Frontal cortex (tissue), 4 donors: ENCODE results near the gene RBM45. TPM values are rescaled to one million over a fixed set of nuclear protein-coding genes. Genes with fewer than 3 reads are reported as not detected.
"Not testable (repeated sequence)": the region's sequence is repeated elsewhere in the genome, so short reads cannot be mapped to it uniquely, and the experiment has no call there.

ENCODE experiments used
- DNase-seq, 2 donors: peaks; one replicate each; pipeline ENCODE4 v3.0.0; 2012; ENCODE audit warnings: low spot score in 2 of 2
- FAIRE-seq: peaks from 2 replicates; lab custom pipeline; 2012; peaks lifted over from hg19 to GRCh38; lab: Jason Lieb, UNC
- small RNA-seq: library from RNA; depleted of rRNA; stranded (forward); fragments of <200 nt; gene quantifications from one replicate; pipeline ENCODE3, GENCODE V24; 2014
- total RNA-seq: library from RNA; depleted of rRNA; stranded (reverse); fragments of >200 nt; gene quantifications from one replicate; pipeline ENCODE4 v1.2.3, GENCODE V29; 2014
- donor health status: control.
- donor health status: control.
- donor health status: control.

RBM45 gene
- total RNA-seq, 1 donor from 2014 or later, result 26.1 TPM

GRCh38 chr2:178153878-178154277 is 41.6 kb downstream of the RBM45 start:
- FAIRE-seq, DNase-seq: not testable (repeated sequence)

- DNase-seq, result no peak
- no peak for FAIRE-seq
Measured at GRCh38 chr2:178155524-178155923, 43.3 kb downstream of the RBM45 start.

- DNase-seq (no peak), FAIRE-seq (no peak)
Measured at GRCh38 chr2:178157574-178157973, 45.3 kb downstream of the RBM45 start.

GRCh38 chr2:178159966-178160365 is 47.7 kb downstream of the RBM45 start:
- FAIRE-seq (no peak), DNase-seq (no peak)

GRCh38 chr2:178160601-178161000 is 48.4 kb downstream of the RBM45 start:
- FAIRE-seq (no peak), DNase-seq (no peak)

- DNase-seq (no peak), FAIRE-seq (no peak)
Measured at GRCh38 chr2:178163395-178163794, 51.2 kb downstream of the RBM45 start.

- FAIRE-seq (no peak), DNase-seq (no peak)
Measured at GRCh38 chr2:178163911-178164310, 51.7 kb downstream of the RBM45 start.

GRCh38 chr2:178173657-178174056 is 61.4 kb downstream of the RBM45 start:
- DNase-seq, result no peak

GRCh38 chr2:178177066-178177679 is 64.9 kb downstream of the RBM45 start:
- no peak for DNase-seq
- FAIRE-seq, result no peak

More at GRCh38 chr2:178173657-178174056, 61.4 kb downstream of the RBM45 start:
- no peak for FAIRE-seq

Small RNA genes lying within 50 kb of the gene (small RNA-seq; reads per million reads assigned to genes)
- gene AC011998.1 (not detected), gene RNU5E-9P (0.74 reads per million, percentile 55 among the genes with 10 or more reads in this experiment)

Other genes with a start within 250 kb of the RBM45 start
- 1.2 TPM for gene PDE11A, start 39.7 kb upstream of the RBM45 start, total RNA-seq
- gene OSBPL6, start 82.1 kb downstream of the RBM45 start, total RNA-seq, result 11.4 TPM